ENCODE data around the gene INO80.

The INO80 gene

GRCh38 chr15:41078125-41078524, 38.0 kb downstream of the INO80 start:
- no peak for TF ChIP-seq CTCF (IDR thresholded peaks at IDR 0.05)

- TF ChIP-seq CTCF (IDR thresholded peaks at IDR 0.05): no peak
Measured at GRCh38 chr15:41073028-41073427, 43.1 kb downstream of the INO80 start.

- no peak for TF ChIP-seq CTCF (IDR thresholded peaks at IDR 0.05)
Measured at GRCh38 chr15:41072013-41072412, 44.1 kb downstream of the INO80 start.

GRCh38 chr15:41066516-41066915, 49.6 kb downstream of the INO80 start:
- TF ChIP-seq CTCF (IDR thresholded peaks at IDR 0.05): no peak

GRCh38 chr15:41061667-41062066, 54.4 kb downstream of the INO80 start:
- TF ChIP-seq CTCF (IDR thresholded peaks at IDR 0.05): no peak

GRCh38 chr15:41060505-41060904, 55.6 kb downstream of the INO80 start:
- TF ChIP-seq CTCF (IDR thresholded peaks at IDR 0.05): no peak

- no peak for TF ChIP-seq CTCF (IDR thresholded peaks at IDR 0.05)
Measured at GRCh38 chr15:41056810-41057209, 59.3 kb downstream of the INO80 start.

- TF ChIP-seq CTCF (IDR thresholded peaks at IDR 0.05): no peak
Measured at GRCh38 chr15:41055706-41056105, 60.4 kb downstream of the INO80 start.

All from LNCAP (cell line).